ENCODE measurements around the gene CUL3.

DNA sequence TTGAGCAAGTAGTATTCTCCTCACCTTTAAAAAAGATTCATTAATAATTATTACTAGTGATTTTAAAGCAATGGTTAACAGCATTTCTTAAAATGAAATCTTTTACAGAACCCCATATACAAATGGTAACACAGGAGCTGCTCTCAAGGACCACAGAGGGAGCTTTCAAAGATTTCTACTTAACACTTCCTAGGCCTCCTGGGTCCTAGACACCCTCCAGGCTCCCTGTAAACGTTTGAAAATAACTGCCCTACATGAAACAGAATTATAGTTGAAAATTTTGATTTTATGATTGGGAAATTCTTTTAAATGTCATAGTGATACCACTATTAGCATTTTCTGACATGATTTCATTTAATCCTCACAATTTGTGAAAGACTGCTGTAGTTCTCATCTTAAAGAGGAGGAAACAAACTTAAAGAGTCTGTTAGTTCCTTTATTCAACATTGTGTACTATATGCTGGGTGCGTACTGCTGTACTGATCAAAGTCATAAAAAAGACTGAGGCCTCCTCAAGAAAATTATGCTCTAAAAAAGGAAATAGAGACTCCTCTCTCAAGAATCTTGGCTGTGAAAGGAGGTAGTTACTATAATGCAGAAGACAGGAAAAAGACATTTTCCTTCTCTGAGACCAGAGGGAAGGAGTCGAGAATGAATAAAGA is 10.6 kb downstream of the CUL3 start:
- TF ChIP-seq CTCF (IDR thresholded peaks at IDR 0.05) = no peak
- no peak for TF ChIP-seq POLR2A (IDR thresholded peaks at IDR 0.05)
- TF ChIP-seq EP300 (IDR thresholded peaks at IDR 0.05) = no peak
- no peak for TF ChIP-seq POLR2AphosphoS5 (IDR thresholded peaks at IDR 0.05)

Measured in gastroesophageal sphincter (tissue), 3 donors.